Endothelial cell of umbilical vein (primary cell): ENCODE results near the gene TFDP1. TPM values are rescaled to one million over a fixed set of nuclear protein-coding genes. Genes with fewer than 3 reads are reported as not detected.

Experiments
- BruUV-seq: library from RNA; stranded (reverse); fragments of 400-500 nt; replicated peaks from 2 replicates; lab custom pipeline; 2021; lab: Mats Ljungman, UMichigan
- CTCF ChIA-PET: fragments of 300-600, 350-600 bp; sonication (Branson Sonifier 250); formaldehyde crosslinking; loops from one replicate; lab custom pipeline; 2021; ENCODE audit warnings: antibody characterized with exemption, inconsistent platforms; lab: Charles Lee
- POLR2A ChIA-PET: fragments of 300-600, 350-600 bp; sonication (Branson Sonifier 250); formaldehyde crosslinking; loops from one replicate; lab custom pipeline; 2021; ENCODE audit warnings: antibody characterized with exemption, inconsistent platforms; lab: Charles Lee
- DNase-seq: peaks from one replicate; pipeline ENCODE4 v3.0.0-alpha.2; 2011; ENCODE audit warnings: low read depth, low spot score
- FAIRE-seq: peaks from 2 replicates; lab custom pipeline; 2011; peaks lifted over from hg19 to GRCh38; lab: Jason Lieb, UNC
- H2AFZ ChIP-seq: 2 replicates; pipeline ENCODE4 v1.6.0; 2012; ENCODE audit warnings: low read depth, low read length, control low read depth, inconsistent platforms
- H3K27ac ChIP-seq: 2 replicates; pipeline ENCODE4 v1.5.1; 2011; ENCODE audit warnings: low read depth, mild to moderate bottlenecking, control low read depth, low read length, moderate library complexity; ENCODE audit not compliant: insufficient read depth
- H3K27me3 ChIP-seq, 2 experiments: 2 replicates each; pipeline versions ENCODE4 v1.6.0 to v1.6.1; 2011; ENCODE audit warnings: low read length in 2 of 2, mixed read lengths in 1 of 2; ENCODE audit not compliant: control insufficient read depth in 2 of 2, insufficient read depth in 2 of 2
- H3K36me3 ChIP-seq, 2 experiments: 2 replicates in 1 of 2; 3 replicates in 1 of 2; pipeline ENCODE4 v1.5.1; 2011; ENCODE audit warnings: low read length in 2 of 2, mild to moderate bottlenecking in 1 of 2, moderate library complexity in 1 of 2; ENCODE audit not compliant: control insufficient read depth in 2 of 2, insufficient read depth in 2 of 2; ENCODE audit errors: extremely low read depth in 1 of 2
- H3K4me1 ChIP-seq: 3 replicates; pipeline ENCODE4 v1.5.1; 2011; ENCODE audit warnings: mild to moderate bottlenecking, low read length; ENCODE audit not compliant: control insufficient read depth, insufficient read depth; ENCODE audit errors: extremely low read depth
- H3K4me2 ChIP-seq: 2 replicates; pipeline ENCODE4 v1.6.1; 2011; ENCODE audit warnings: low read length, control low read depth, mixed read lengths; ENCODE audit not compliant: insufficient read depth
- H3K4me3 ChIP-seq, 3 experiments: fragments of 200-600 bp in 1 of 3; sonication (generic), shearing (Covaris generic) in 1 of 3; replicated peaks in 1 of 3; 2 replicates each; pipeline ENCODE4 v1.5.1; 2011 to 2016; ENCODE audit warnings: control low read depth in 3 of 3, low read length in 3 of 3, mild to moderate bottlenecking in 2 of 3, inconsistent platforms in 1 of 3, low read depth in 1 of 3, moderate library complexity in 1 of 3; ENCODE audit not compliant: insufficient read depth in 1 of 3
- H3K79me2 ChIP-seq: 2 replicates; pipeline ENCODE4 v1.6.0; 2012; ENCODE audit warnings: low read length, inconsistent platforms; ENCODE audit not compliant: control insufficient read depth, insufficient read depth
- H3K9ac ChIP-seq: replicated peaks from 2 replicates; pipeline ENCODE3; 2011; ENCODE audit warnings: low read length, control low read depth; ENCODE audit not compliant: insufficient read depth; ENCODE audit errors: extremely low read depth
- H3K9me1 ChIP-seq: replicated peaks from 3 replicates; pipeline ENCODE4 v1.6.0; 2011; ENCODE audit warnings: mild to moderate bottlenecking, low read length; ENCODE audit not compliant: control insufficient read depth, insufficient read depth; ENCODE audit errors: extremely low read depth
- H3K9me3 ChIP-seq: replicated peaks from 2 replicates; pipeline ENCODE4 v1.5.1; 2012; ENCODE audit warnings: low read length, inconsistent platforms; ENCODE audit not compliant: control insufficient read depth, insufficient read depth
- H4K20me1 ChIP-seq: replicated peaks from 2 replicates; pipeline ENCODE3; 2011; ENCODE audit warnings: mild to moderate bottlenecking, low read length; ENCODE audit not compliant: control insufficient read depth, insufficient read depth; ENCODE audit errors: extremely low read depth
- CTCF ChIP-seq, 2 donors: IDR thresholded peaks; 1 replicate in 1 of 2; 2 replicates in 1 of 2; pipeline ENCODE4 v1.5.1; 2011; ENCODE audit warnings: low read length in 2 of 2, mild to moderate bottlenecking in 2 of 2, moderate library complexity in 2 of 2, control low read depth in 1 of 2, inconsistent platforms in 1 of 2, low read depth in 1 of 2; ENCODE audit not compliant: insufficient read depth in 1 of 2; ENCODE audit errors: extremely low read depth in 1 of 2
- FOS ChIP-seq: IDR thresholded peaks from 2 replicates; pipeline ENCODE4 v1.6.1; 2011; ENCODE audit warnings: mild to moderate bottlenecking, low read length, moderate library complexity, borderline replicate concordance; ENCODE audit not compliant: insufficient read depth
- GATA2 ChIP-seq: IDR thresholded peaks from 2 replicates; pipeline ENCODE4 v1.7.0; 2011; ENCODE audit warnings: low read depth, mild to moderate bottlenecking, moderate library complexity, mixed read lengths, low read length; ENCODE audit not compliant: insufficient read length, insufficient read depth
- JUN ChIP-seq: IDR thresholded peaks from 2 replicates; pipeline ENCODE4 v1.6.1; 2011; ENCODE audit warnings: borderline replicate concordance, low read depth; ENCODE audit not compliant: insufficient read length, insufficient read depth
- MYC ChIP-seq: IDR thresholded peaks from one replicate; pipeline ENCODE4 v1.6.1; 2011; ENCODE audit warnings: mild to moderate bottlenecking, low read depth, low read length
- POLR2A ChIP-seq: IDR thresholded peaks from 2 replicates; pipeline ENCODE4 v1.6.1; 2012; ENCODE audit warnings: low read depth, mild to moderate bottlenecking, control low read depth, low read length
- dilution Hi-C: fragments of 300-500 bp; cut with MboI; formaldehyde crosslinking; loops from one replicate; pipeline ENCODE4 v1.15.0; 2019; ENCODE audit warnings: low sequenced_read_pairs; ENCODE audit not compliant: extremely low pct_ligation_motif_present
- intact Hi-C: fragments of 100-400 bp; cut with micrococcal nuclease; formaldehyde crosslinking; loops from one replicate; pipeline ENCODE4 v1.10.0; 2022
- polyA plus RNA-seq, 4 experiments: library from polyadenylated mRNA; depleted of rRNA in 3 of 4; stranded (reverse) in 3 of 4; unstranded in 1 of 4; fragments of >200 nt; gene quantifications; 2 replicates each; pipeline versions ENCODE4 v1.2.1 to v1.2.3, GENCODE V29; 2011 to 2012; ENCODE audit warnings: missing spikeins in 1 of 4
- total RNA-seq: library from RNA; stranded (reverse); gene quantifications from 2 replicates; pipeline ENCODE4 v1.2.3, GENCODE V29; 2021

The TFDP1 gene
- total and polyA plus RNA-seq, 2 donors (not counting 3 experiments of a cell fraction or from before 2014, with no cell fraction given) = 64.3 to 137 TPM

- CTCF ChIA-PET = interaction anchor here (0.9 to 2.5 kb wide), 2 partner anchors 53 to 233 kb away, joined by 3 to 8 read pairs; no protein-coding TSS in a partner anchor
- Histone ChIP-seq H3K4me3 (no peak overlapping the region), H3K9ac (no peak overlapping the region), H3K9me3 (no peaks in the 10 kb centered on the region), H3K9me1 (no peaks in the 10 kb centered on the region), H4K20me1 (no peaks in the 10 kb centered on the region), H3K36me3 (no peaks in the 10 kb centered on the region), H3K79me2 (no peaks in the 10 kb centered on the region), H3K27ac (no peak overlapping the region), H2AFZ (no peak overlapping the region), H3K4me1 (no peaks in the 10 kb centered on the region), H3K4me2 (no peak overlapping the region), H3K27me3 (no peaks in the 10 kb centered on the region)
- POLR2A ChIA-PET = no interaction called here
- intact Hi-C loops (no loop called here), dilution Hi-C loops (no loop called here)
- no TSS peak for BruUV-seq
- FAIRE-seq (no peak), DNase-seq (no peak)
- TF ChIP-seq FOS (no peak), GATA2 (no peak), CTCF (IDR thresholded peaks at IDR 0.05; ENCODE audit: extremely low read depth in 1 of 2, insufficient read depth in 1 of 2, low read depth in 1 of 2, low read length in 2 of 2) (no peak), POLR2A (no peak), JUN (no peak), MYC (no peak)
These were observed 86.8 kb downstream of the TFDP1 start for GRCh38 chr13:113671066-113672001.
